Measurements from ENCODE around the gene RRM2.
"Not testable (repeated sequence)": the region's sequence is repeated elsewhere in the genome, so short reads cannot be mapped to it uniquely, and the experiment has no call there.

RRM2 gene

DNA sequence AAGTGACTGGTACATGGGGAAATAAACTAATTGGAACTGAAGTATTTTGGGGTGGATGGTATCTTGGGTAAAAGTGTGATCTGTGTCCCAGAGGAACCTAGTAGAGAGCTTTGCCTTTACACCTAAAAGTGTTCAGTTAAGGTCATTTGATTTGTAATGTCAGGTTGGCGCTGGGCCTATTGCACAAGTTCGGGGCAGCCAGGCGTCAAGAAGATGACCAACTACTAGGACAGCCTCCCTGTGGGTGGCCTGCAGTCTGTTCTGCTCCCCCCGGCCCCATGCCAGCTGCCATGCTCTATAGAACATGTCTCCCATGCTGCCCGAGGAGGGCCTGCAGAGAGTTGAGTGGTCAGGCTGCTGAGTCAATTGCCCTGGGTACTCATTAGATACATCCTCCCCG, 10.1 kb downstream of the RRM2 start:
- no peak for DNase-seq (ENCODE audit: low spot score)

- DNase-seq (ENCODE audit: low spot score), result no peak
Observed at GRCh38 chr2:10132996-10133647, 10.6 kb downstream of the RRM2 start.

GRCh38 chr2:10135296-10136089, 13.0 kb downstream of the RRM2 start:
- DNase-seq (ENCODE audit: low spot score), result no peak

DNA sequence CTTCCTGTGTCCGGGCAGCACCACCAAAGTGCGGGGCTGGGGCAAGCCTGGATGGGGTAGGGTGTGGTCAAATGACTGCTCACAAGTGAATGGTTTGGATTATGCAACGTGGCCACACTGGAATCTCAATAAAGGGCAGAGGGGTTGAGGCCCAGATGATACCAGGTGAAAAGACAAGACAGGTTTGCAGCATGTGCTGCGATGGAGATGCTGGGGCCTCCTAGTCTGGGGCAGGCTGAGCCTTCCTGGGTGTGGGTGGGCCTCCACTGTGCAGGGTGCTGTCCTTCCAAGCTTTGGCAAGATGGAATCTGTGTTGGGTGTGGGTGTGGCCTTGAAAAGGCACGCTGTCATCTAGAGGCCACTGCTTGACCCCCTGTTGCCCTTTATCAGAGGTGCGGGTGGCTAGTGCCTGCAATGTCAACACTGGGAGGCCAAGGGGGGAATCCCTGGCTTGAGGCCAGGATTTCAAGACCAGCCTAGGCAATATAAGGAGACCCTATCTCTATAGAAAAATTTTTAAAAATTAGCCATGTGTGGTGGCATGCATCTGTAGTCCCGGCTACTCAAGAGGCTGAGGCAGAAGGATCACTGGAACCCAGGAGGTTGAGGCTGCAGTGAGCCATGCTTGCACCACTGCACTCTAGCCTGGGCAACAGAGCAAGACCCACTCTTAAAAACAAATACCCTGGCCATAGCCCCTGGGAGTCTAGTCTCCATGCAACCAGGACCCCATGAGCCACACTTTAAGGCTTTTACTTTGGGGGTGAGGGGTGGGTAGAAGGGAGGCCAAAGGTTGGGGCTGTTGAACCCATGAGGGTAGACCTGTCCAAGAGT, 13.8 kb downstream of the RRM2 start:
- no peak for DNase-seq (ENCODE audit: low spot score)

DNA sequence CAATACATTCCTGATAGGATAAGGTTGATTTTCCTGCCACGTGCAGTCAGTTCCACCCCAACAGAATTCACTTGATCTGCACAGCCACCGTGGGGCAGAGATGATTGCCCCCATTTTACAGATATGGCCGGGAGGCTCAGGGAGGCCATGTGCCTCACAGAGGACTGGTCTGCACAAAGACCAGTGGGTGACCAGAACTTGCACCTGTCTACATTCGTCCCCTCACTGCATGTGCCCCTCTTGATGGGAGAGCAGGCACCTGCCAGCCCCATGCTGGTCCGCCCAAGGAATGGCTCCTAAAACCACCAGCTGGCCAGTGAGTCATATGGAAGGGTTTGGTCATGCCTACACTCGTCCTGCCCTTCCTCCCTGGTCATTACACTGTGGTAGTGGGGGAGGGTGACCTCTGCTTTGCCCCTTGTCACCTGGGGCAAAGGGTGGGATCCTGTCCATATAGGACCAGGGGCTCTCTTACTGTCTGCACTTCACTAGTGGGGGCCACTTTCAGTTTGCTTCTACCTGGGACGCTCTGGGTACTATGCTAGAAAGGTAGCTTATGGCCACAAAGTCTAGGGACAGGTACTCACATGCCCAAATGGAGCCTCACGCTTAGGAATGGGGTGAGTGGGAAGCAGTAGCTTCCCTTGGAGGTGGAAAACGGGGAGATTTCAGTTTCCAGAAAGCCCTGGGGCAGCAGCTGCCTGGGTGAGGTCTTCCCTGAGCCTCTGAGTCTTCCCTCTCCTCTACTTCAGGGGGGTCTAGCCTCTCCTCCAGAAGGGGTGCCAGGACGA, 14.7 kb downstream of the RRM2 start:
- DNase-seq (ENCODE audit: low spot score), result no peak

DNA sequence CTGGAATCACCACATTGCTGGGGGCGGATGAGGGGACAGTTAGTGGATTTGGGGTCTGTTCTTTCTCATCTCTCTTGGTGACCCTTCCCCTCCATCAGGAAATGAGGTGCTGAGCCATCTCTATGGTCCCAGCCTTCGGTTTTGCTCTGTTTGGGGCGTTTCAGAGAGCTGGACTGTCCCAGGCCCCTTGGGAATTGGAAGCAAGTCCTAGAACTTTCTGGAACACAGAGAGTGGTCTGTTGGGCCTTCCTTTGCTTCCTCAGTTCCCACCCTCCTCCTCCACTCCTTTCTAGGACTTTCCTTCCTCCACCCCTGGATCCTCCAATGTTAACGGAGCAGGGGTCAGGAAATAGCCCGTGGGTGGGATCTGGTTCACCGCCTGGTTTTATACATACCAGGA, 17.0 kb downstream of the RRM2 start:
- DNase-seq (ENCODE audit: low spot score), result no peak

GRCh38 chr2:10140841-10141610, 18.5 kb downstream of the RRM2 start:
- DNase-seq (ENCODE audit: low spot score), result no peak

GRCh38 chr2:10141736-10142639, 19.4 kb downstream of the RRM2 start:
- peak; percentile 51 for DNase-seq (ENCODE audit: low spot score)

- DNase-seq (ENCODE audit: low spot score), result no peak
Observed at GRCh38 chr2:10142640-10142965, 20.1 kb downstream of the RRM2 start.

- DNase-seq (ENCODE audit: low spot score), result no peak
Observed at GRCh38 chr2:10144771-10145518, 22.4 kb downstream of the RRM2 start.

DNA sequence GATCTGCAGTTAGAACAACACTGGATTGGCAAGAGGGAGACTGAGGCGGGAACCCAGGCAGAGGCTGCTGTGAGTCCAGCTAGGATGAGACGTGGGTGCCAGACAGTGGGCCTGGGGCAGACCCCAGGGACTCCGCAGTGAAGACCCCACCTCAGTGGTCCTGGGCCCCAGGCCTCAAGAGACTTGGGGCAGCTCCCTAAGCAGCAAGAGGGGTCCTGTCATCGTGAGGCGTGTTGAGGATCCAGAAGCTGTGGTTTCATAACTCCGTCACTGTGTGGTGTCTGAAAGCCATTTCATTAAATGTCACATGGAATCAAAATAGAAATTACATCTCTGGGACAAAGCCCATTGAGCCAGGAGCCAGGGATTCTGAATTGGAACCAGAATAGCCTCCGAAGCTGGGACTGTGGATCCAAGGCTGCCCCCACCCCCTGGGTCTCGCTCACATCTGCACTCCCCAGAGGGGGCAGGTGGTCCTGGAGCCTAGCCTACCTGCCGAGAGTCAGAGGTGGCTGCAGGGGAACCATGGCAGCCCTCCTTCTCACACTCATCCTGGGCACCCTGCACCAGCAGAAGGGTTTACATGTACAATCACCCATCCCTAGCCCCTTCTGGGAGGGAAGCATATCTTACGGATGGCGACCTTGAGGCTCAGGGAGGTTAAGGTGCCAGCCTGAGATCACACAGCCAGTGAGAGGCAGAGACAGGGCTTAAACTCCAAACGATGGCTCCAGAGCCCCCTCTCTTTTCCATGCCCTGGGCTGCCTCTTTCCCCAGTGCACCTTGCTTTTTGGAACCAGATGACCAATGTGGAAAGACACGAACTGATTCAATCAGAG, 23.2 kb downstream of the RRM2 start:
- DNase-seq (ENCODE audit: low spot score), result no peak

DNA sequence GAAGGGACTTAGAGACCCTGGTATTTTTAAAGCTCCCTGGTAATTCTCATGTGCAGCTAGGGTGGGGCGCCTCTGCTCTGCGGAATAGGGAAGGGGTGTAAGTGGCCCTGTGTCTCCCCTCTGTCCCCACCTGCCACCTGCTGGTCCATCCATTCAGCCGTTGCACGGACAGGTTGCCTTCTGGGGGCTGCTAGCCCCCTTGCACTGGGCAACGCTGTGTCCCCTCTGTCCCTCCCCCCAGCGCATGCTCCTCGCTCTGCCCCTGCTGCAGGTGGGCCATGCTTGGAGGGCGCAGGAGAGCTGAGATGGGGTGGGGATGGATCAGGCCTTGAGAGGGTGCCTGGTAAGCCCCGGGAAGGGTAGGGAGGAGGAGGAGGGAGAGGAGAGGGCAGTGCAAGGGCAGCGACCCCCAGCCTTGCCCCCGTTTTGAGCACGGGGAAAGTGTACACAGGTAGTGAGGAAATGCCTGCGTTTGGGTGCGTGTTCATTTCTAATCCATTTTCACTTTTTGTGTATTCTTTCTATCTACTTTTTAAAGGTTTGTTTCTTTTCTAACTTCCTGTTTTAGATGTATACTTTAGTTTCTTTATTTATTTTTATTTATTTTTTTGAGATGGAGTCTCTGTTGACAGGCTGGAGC, 23.9 kb downstream of the RRM2 start:
- DNase-seq (ENCODE audit: low spot score), result no peak

GRCh38 chr2:10147050-10147660, 24.6 kb downstream of the RRM2 start:
- not testable (repeated sequence) for DNase-seq (ENCODE audit: low spot score)

GRCh38 chr2:10148268-10148667, 25.7 kb downstream of the RRM2 start:
- DNase-seq (ENCODE audit: low spot score), result no peak

- no peak for DNase-seq (ENCODE audit: low spot score)
Observed at GRCh38 chr2:10149635-10150034, 27.1 kb downstream of the RRM2 start.

DNA sequence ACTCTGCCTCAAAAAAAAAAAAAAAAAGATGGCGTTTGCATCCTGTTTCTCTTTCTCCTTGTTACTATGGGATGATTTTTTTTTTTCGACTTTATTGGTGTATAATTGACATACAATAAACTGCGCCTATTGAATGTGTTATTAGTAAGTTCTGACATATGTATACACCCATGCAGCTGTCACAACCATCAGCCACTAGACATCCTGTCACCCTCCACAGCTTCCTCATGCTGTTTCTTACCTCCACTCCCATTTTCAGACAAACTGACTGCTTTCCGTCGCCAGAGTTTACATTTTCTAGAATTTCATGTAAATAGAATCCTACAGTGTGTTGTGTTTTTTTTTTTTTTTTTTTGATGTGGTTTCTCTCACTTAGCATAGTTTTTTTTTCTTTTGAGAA, 27.9 kb downstream of the RRM2 start:
- DNase-seq (ENCODE audit: low spot score), result no peak

GRCh38 chr2:10151462-10151861, 28.9 kb downstream of the RRM2 start:
- no peak for DNase-seq (ENCODE audit: low spot score)

DNA sequence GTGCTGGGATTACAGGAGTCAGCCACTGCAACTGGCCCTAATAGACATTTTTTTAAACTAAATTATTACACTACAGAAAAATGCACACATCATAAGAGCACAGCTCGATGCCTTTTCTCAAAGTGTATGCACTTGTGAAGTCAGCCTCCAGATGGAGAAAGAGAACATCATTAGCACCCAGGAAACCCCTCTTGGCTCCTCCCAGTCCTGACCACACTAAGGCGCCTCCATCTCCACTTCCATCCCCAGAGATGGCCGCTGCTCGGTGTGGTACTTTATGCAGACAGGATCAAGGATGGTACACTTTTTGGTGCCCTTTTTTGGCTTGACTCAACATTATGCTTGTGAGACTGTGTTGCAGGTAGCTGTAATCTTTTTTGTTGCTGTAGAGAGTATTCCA, 34.8 kb downstream of the RRM2 start:
- DNase-seq (ENCODE audit: low spot score), result no peak

Data from GM03348 (cell line).